OCI-LY7 (cell line): ENCODE measurements around the gene ZNF582.

Experiments
- CTCF ChIP-seq: fragments of 200-600 bp; sonication (generic); conservative IDR thresholded peaks from 2 replicates; pipeline ENCODE4 v1.5.1; 2014; ENCODE audit warnings: mild to moderate bottlenecking, antibody characterized with exemption, low read length, moderate library complexity, mixed read lengths
- EZH2phosphoT487 ChIP-seq: fragments of 200-600 bp; sonication (generic); IDR thresholded peaks from 2 replicates; pipeline ENCODE4 v1.6.1; 2018; ENCODE audit warnings: low read depth, borderline replicate concordance, mild to moderate bottlenecking, mixed run types, antibody characterized with exemption, low read length, moderate library complexity, mixed read lengths

- TF ChIP-seq CTCF (no peak), EZH2phosphoT487 (no peak)
Observed at GRCh38 chr19:56377105-56377924, 16.0 kb downstream of the ZNF582 start.
